Endothelial cell of umbilical vein (primary cell): ENCODE results near the gene PAXX.

ENCODE experiments used
- CTCF ChIP-seq, 2 donors: IDR thresholded peaks; 1 replicate in 1 of 2; 2 replicates in 1 of 2; pipeline ENCODE4 v1.5.1; 2011; ENCODE audit warnings: low read length in 2 of 2, mild to moderate bottlenecking in 2 of 2, moderate library complexity in 2 of 2, control low read depth in 1 of 2, inconsistent platforms in 1 of 2, low read depth in 1 of 2; ENCODE audit not compliant: insufficient read depth in 1 of 2; ENCODE audit errors: extremely low read depth in 1 of 2
- EZH2 ChIP-seq: IDR thresholded peaks from 2 replicates; pipeline ENCODE4 v1.6.1; 2012; ENCODE audit warnings: borderline replicate concordance, low read depth, mild to moderate bottlenecking, moderate library complexity, low read length, inconsistent platforms; ENCODE audit not compliant: severe bottlenecking
- JUN ChIP-seq: IDR thresholded peaks from 2 replicates; pipeline ENCODE4 v1.6.1; 2011; ENCODE audit warnings: borderline replicate concordance, low read depth; ENCODE audit not compliant: insufficient read length, insufficient read depth
- MAX ChIP-seq: IDR thresholded peaks from 2 replicates; pipeline ENCODE4 v1.6.1; 2011; ENCODE audit not compliant: insufficient read depth, insufficient read length
- MYC ChIP-seq: IDR thresholded peaks from one replicate; pipeline ENCODE4 v1.6.1; 2011; ENCODE audit warnings: mild to moderate bottlenecking, low read depth, low read length
- POLR2A ChIP-seq: IDR thresholded peaks from 2 replicates; pipeline ENCODE4 v1.6.1; 2012; ENCODE audit warnings: low read depth, mild to moderate bottlenecking, control low read depth, low read length
- POLR2AphosphoS5 ChIP-seq: IDR thresholded peaks from 2 replicates; pipeline ENCODE4 v1.6.1; 2012; ENCODE audit warnings: low read depth, mild to moderate bottlenecking, control low read depth, low read length, moderate library complexity; ENCODE audit not compliant: insufficient read depth

GRCh38 chr9:137012694-137013570 lies 20.7 kb downstream of the PAXX start:
- TF ChIP-seq CTCF (IDR thresholded peaks at IDR 0.05; ENCODE audit: extremely low read depth in 1 of 2, insufficient read depth in 1 of 2, low read depth in 1 of 2, low read length in 2 of 2) (no peak), POLR2AphosphoS5 (no peak), EZH2 (no peak), POLR2A (no peak), MAX (no peak), MYC (no peak), JUN (no peak)
